ENCODE measurements around the gene RTBDN. TPM values are rescaled to one million over a fixed set of nuclear protein-coding genes. Genes with fewer than 3 reads are reported as not detected.

The RTBDN gene
- total RNA-seq, 2 donors from 2014 or later: 0.35 TPM; not detected in 1

- TF ChIP-seq CTCF (IDR thresholded peaks at IDR 0.05): no peak
- DNase-seq: no peak
- H3K36me3 ChIP-seq: no peaks in the 10 kb centered on the region
- peak overlapping the region; percentile 91 for H3K27ac ChIP-seq
- no peaks in the 10 kb centered on the region for H3K9me3 ChIP-seq
- H3K4me3 ChIP-seq: no peak overlapping the region
- peaks cover 14% of the 10 kb centered on the region for H3K4me1 ChIP-seq
- no peaks in the 10 kb centered on the region for H3K27me3 ChIP-seq
- intact Hi-C loops (cut with DNase I): no loop called here
- H3K9ac ChIP-seq (ENCODE audit: low read depth in 2 of 2, low read length in 2 of 2): peak overlapping the region; percentile 84 to 93
Observed at GRCh38 chr19:12778905-12779161, 55.5 kb downstream of the RTBDN start.

- H3K27ac ChIP-seq: peak overlapping the region; percentile 91
- H3K27me3 ChIP-seq: no peaks in the 10 kb centered on the region
- peaks cover 9% of the 10 kb centered on the region for H3K4me1 ChIP-seq
- intact Hi-C loops (cut with DNase I): no loop called here
- H3K9ac ChIP-seq (ENCODE audit: low read depth in 2 of 2, low read length in 2 of 2): peak overlapping the region; percentile 84 to 93
- DNase-seq: peak; percentile 74
- peak overlapping the region; percentile 60 for H3K4me3 ChIP-seq
- no peak for TF ChIP-seq CTCF (IDR thresholded peaks at IDR 0.05)
- H3K36me3 ChIP-seq: no peaks in the 10 kb centered on the region
- H3K9me3 ChIP-seq: no peaks in the 10 kb centered on the region
Observed at GRCh38 chr19:12778017-12778904, 56.1 kb downstream of the RTBDN start.

- Histone ChIP-seq H3K9me3 (no peaks in the 10 kb centered on the region), H3K4me1 (peaks cover 4% of the 10 kb centered on the region), H3K36me3 (no peaks in the 10 kb centered on the region), H3K4me3 (peak overlapping the region; percentile 60), H3K9ac (ENCODE audit: low read depth in 2 of 2, low read length in 2 of 2) (peak overlapping the region; percentile 84 to 93), H3K27ac (peak overlapping the region; percentile 91), H3K27me3 (no peaks in the 10 kb centered on the region)
- peak; percentile 99 for TF ChIP-seq CTCF (IDR thresholded peaks at IDR 0.05)
- intact Hi-C loops (cut with DNase I): loop anchor here (2.0 kb wide), 1 partner anchor 19 kb away; no protein-coding TSS in a partner anchor
- DNase-seq: peak; percentile 90
Observed at GRCh38 chr19:12777217-12778016, 57.0 kb downstream of the RTBDN start.

Small RNA genes lying within 50 kb of the gene (microRNA-seq; reads per million reads assigned to microRNA genes)
- gene MIR5684: not detected
- not detected for gene MIR6794

Other genes starting within 250 kb of the RTBDN start
- 1 to 10 TPM; 6.2 to 7.5 TPM for gene ZNF490, start 223.8 kb downstream of the RTBDN start, total RNA-seq
- gene ZNF791, start 223.7 kb downstream of the RTBDN start, total RNA-seq: 10 to 100 TPM; 17.9 to 20.5 TPM
- 10 to 100 TPM; 51.7 to 67.4 TPM for gene MAN2B1, start 167.8 kb downstream of the RTBDN start, total RNA-seq
- gene WDR83, start 167.8 kb downstream of the RTBDN start, total RNA-seq: 10 to 100 TPM in 1 of 2 donors, 1 to 10 TPM in 1; 7.3 to 17.9 TPM
- 10 to 100 TPM; 66.2 to 87.5 TPM for gene DHPS, start 152.7 kb downstream of the RTBDN start, total RNA-seq
- not detected for gene GNG14, start 146.6 kb downstream of the RTBDN start, total RNA-seq
- gene FBXW9, start 137.9 kb downstream of the RTBDN start, total RNA-seq: 10 to 100 TPM in 1 of 2 donors, 1 to 10 TPM in 1; 6.5 to 10.3 TPM
- 10 to 100 TPM; 46.7 to 65.5 TPM for gene TNPO2, start 110.6 kb downstream of the RTBDN start, total RNA-seq
- gene TRIR, start 99.9 kb downstream of the RTBDN start, total RNA-seq: 100 to 1,000 TPM; 130 to 217 TPM
- 10 to 100 TPM; 53.6 to 77.2 TPM for gene GET3, start 97.1 kb downstream of the RTBDN start, total RNA-seq
- 10 to 100 TPM; 12.1 to 22.6 TPM for gene BEST2, start 82.8 kb downstream of the RTBDN start, total RNA-seq
- 10 to 100 TPM; 54.8 to 72.0 TPM for gene HOOK2, start 59.0 kb downstream of the RTBDN start, total RNA-seq
- 100 to 1,000 TPM; 113 to 173 TPM for gene JUNB, start 43.1 kb downstream of the RTBDN start, total RNA-seq
- gene PRDX2, start 32.8 kb downstream of the RTBDN start, total RNA-seq: 100 to 1,000 TPM; 347 to 417 TPM
- 10 to 100 TPM in 1 of 2 donors, 1 to 10 TPM in 1; 6.5 to 18.5 TPM for gene THSD8, start 32.5 kb downstream of the RTBDN start, total RNA-seq
- gene RNASEH2A, start 28.0 kb downstream of the RTBDN start, total RNA-seq: 10 to 100 TPM in 1 of 2 donors, 1 to 10 TPM in 1; 8.8 to 44.8 TPM
- gene MAST1, start 3.9 kb upstream of the RTBDN start, total RNA-seq: 1 to 10 TPM in 1 of 2 donors, under 1 TPM in 1; 0.42 to 1.4 TPM
- gene DNASE2, start 46.9 kb upstream of the RTBDN start, total RNA-seq: 10 to 100 TPM; 29.0 to 33.5 TPM
- gene KLF1, start 52.6 kb upstream of the RTBDN start, total RNA-seq: under 1 TPM in 1 of 2 donors, not detected in 1; 0.25 TPM
- gene GCDH, start 56.6 kb upstream of the RTBDN start, total RNA-seq: 10 to 100 TPM; 21.1 to 39.2 TPM
- gene SYCE2, start 84.7 kb upstream of the RTBDN start, total RNA-seq: under 1 TPM in 1 of 2 donors, not detected in 1; 0.32 TPM
- 100 to 1,000 TPM in 1 of 2 donors, 10 to 100 TPM in 1; 46.9 to 111 TPM for gene FARSA, start 99.1 kb upstream of the RTBDN start, total RNA-seq
- gene CALR, start 104.0 kb upstream of the RTBDN start, total RNA-seq: 1,000 to 10,000 TPM in 1 of 2 donors, 100 to 1,000 TPM in 1; 682 to 1,848 TPM
- 100 to 1,000 TPM in 1 of 2 donors, 10 to 100 TPM in 1; 78.5 to 121 TPM for gene RAD23A, start 111.3 kb upstream of the RTBDN start, total RNA-seq
- 10 to 100 TPM; 16.1 to 41.9 TPM for gene GADD45GIP1, start 122.6 kb upstream of the RTBDN start, total RNA-seq
- under 1 TPM; 0.19 to 0.27 TPM for gene DAND5, start 135.0 kb upstream of the RTBDN start, total RNA-seq
- gene NFIX, start 160.9 kb upstream of the RTBDN start, total RNA-seq: 10 to 100 TPM; 70.9 to 73.8 TPM